ENCODE data around the gene NSMF.

DNA sequence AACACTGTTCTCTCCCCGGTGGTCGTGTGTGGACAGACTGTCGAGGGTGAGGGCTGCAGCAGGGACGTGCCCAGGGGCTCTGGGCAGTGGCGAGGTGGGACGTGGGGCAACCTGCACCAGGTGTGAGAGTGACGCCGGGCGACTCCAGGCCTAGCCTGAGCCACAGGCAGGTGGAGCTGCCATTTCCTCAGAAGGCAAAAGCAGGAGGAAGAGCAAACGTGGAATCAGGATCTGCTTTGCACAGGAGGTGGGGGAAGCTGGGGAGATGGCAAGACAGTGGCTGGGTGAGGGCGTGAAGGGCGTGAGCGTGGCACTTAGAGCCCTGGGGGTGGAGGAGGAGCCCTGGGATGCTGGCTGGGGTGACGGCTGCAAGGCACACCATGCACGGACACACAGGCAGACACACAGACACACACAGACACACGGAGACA, 39.6 kb upstream of the NSMF start:
- TF ChIP-seq CTCF (IDR thresholded peaks at IDR 0.05) = no peak
- no peak for TF ChIP-seq POLR2A (IDR thresholded peaks at IDR 0.05)

Data from thyroid gland (tissue), 4 donors.